GM12878 (cell line): ENCODE data around the gene VEZF1. TPM values are rescaled to one million over a fixed set of nuclear protein-coding genes. Genes with fewer than 3 reads are reported as not detected.

ENCODE experiments used
- ATAC-seq: fragments of 200-7000 bp; cut with Tn5 transposase; 3 replicates; pipeline ENCODE4 v1.9.1; 2020; ENCODE audit warnings: mild to moderate bottlenecking, moderate library complexity
- BruUV-seq: library from RNA; stranded (reverse); fragments of 400-500 nt; replicated peaks from 2 replicates; lab custom pipeline; 2021; lab: Mats Ljungman, UMichigan
- CTCF ChIA-PET: fragments of 300-600 bp; sonication (Branson Sonifier 250); formaldehyde crosslinking; extraction: SDS; loops from one replicate; lab custom pipeline; 2021; ENCODE audit warnings: inconsistent platforms; lab: Yijun Ruan, JAX
- POLR2A ChIA-PET: fragments of 350-600 bp; formaldehyde crosslinking; extraction: SDS; loops from one replicate; lab custom pipeline; 2021; ENCODE audit warnings: inconsistent platforms; lab: Charles Lee
- RAD21 ChIA-PET: fragments of 300-600 bp; sonication (Branson Sonifier 250); formaldehyde crosslinking; loops from one replicate; lab custom pipeline; 2023; ENCODE audit warnings: antibody characterized with exemption; ENCODE audit not compliant: unreplicated experiment; lab: Charles Lee
- SMC1A ChIA-PET: fragments of 300-600 bp; sonication (Branson Sonifier 250); formaldehyde crosslinking; loops from one replicate; lab custom pipeline; 2023; ENCODE audit not compliant: unreplicated experiment, uncharacterized antibody; lab: Charles Lee
- DNase-seq: peaks from one replicate; pipeline ENCODE4 v3.0.0-alpha.2; 2011; ENCODE audit warnings: low read depth, low spot score
- FAIRE-seq: peaks from 3 replicates; lab custom pipeline; 2011; peaks lifted over from hg19 to GRCh38; lab: Jason Lieb, UNC
- H2AFZ ChIP-seq: 2 replicates; pipeline ENCODE4 v1.6.0; 2011; ENCODE audit warnings: low read depth, low read length, control low read depth; ENCODE audit not compliant: control insufficient read depth
- H3K27ac ChIP-seq: 2 replicates; pipeline ENCODE4 v1.5.1; 2011; ENCODE audit warnings: control low read depth; ENCODE audit not compliant: control insufficient read depth, insufficient read depth
- H3K27me3 ChIP-seq, 2 experiments: replicated peaks in 1 of 2; 2 replicates each; pipeline versions ENCODE4 v1.6.0 to v1.6.1; 2011; ENCODE audit warnings: low read length in 1 of 2; ENCODE audit not compliant: control insufficient read depth in 2 of 2, insufficient read depth in 2 of 2
- H3K36me3 ChIP-seq, 2 experiments: 2 replicates each; pipeline ENCODE4 v1.5.1; 2011; ENCODE audit warnings: low read length in 1 of 2; ENCODE audit not compliant: control insufficient read depth in 2 of 2, insufficient read depth in 2 of 2
- H3K4me1 ChIP-seq: 2 replicates; pipeline ENCODE4 v1.6.1; 2011; ENCODE audit warnings: mild to moderate bottlenecking, low read length, moderate library complexity, mixed read lengths; ENCODE audit not compliant: control insufficient read depth, insufficient read depth
- H3K4me2 ChIP-seq: 2 replicates; pipeline ENCODE4 v1.6.0; 2011; ENCODE audit warnings: control low read depth; ENCODE audit not compliant: control insufficient read depth, insufficient read depth
- H3K4me3 ChIP-seq: fragments of 200-600 bp; sonication (generic); 2 replicates; pipeline ENCODE4 v1.5.1; 2016
- H3K79me2 ChIP-seq: 2 replicates; pipeline ENCODE4 v1.6.0; 2011; ENCODE audit warnings: low read length; ENCODE audit not compliant: control insufficient read depth, insufficient read depth
- H3K9ac ChIP-seq: 2 replicates; pipeline ENCODE4 v1.8.0; 2011; ENCODE audit warnings: low read length, control low read depth, mixed read lengths; ENCODE audit not compliant: control insufficient read depth, insufficient read depth
- H3K9me3 ChIP-seq: replicated peaks from 3 replicates; pipeline ENCODE4 v1.5.1; 2011; ENCODE audit warnings: mild to moderate bottlenecking, low read length; ENCODE audit not compliant: control insufficient read depth, insufficient read depth
- H4K20me1 ChIP-seq: 2 replicates; pipeline ENCODE4 v1.6.0; 2011; ENCODE audit not compliant: control insufficient read depth, insufficient read depth
- CREM ChIP-seq: IDR thresholded peaks from 2 replicates; pipeline ENCODE4 v1.6.1; 2014; ENCODE audit warnings: antibody characterized with exemption, low read depth
- ELK1 ChIP-seq: IDR thresholded peaks from 2 replicates; pipeline ENCODE4 v1.6.1; 2012; ENCODE audit warnings: low read depth, low read length, improper control_type of control experiment
- FOS ChIP-seq: IDR thresholded peaks from 3 replicates; pipeline ENCODE4 v1.6.1; 2011; ENCODE audit warnings: borderline replicate concordance; ENCODE audit not compliant: insufficient read length; ENCODE audit errors: extremely low read depth
- HDAC2 ChIP-seq: fragments of 200-600 bp; sonication (generic); IDR thresholded peaks from 2 replicates; pipeline ENCODE4 v1.6.1; 2017
- KAT2A ChIP-seq: conservative IDR thresholded peaks from 2 replicates; pipeline ENCODE4 v1.6.1; 2011; ENCODE audit warnings: low read depth, low read length; ENCODE audit not compliant: control insufficient read depth
- NFIC ChIP-seq: IDR thresholded peaks from 2 replicates; pipeline ENCODE4 v1.6.1; 2012; ENCODE audit warnings: low read depth, mild to moderate bottlenecking, inconsistent platforms, low read length, moderate library complexity
- POLR2A ChIP-seq: IDR thresholded peaks from 2 replicates; pipeline ENCODE4 v1.6.1; 2011; ENCODE audit warnings: low read depth, mild to moderate bottlenecking, low read length
- PRDM15 ChIP-seq: fragments of 450-650 bp; formaldehyde crosslinking; IDR thresholded peaks from 2 replicates; pipeline ENCODE4 v1.4.0; 2020; ENCODE audit warnings: mild to moderate bottlenecking, moderate library complexity
- REST ChIP-seq: IDR thresholded peaks from 2 replicates; pipeline ENCODE4 v1.6.1; 2012; ENCODE audit warnings: mild to moderate bottlenecking, low read depth, low read length
- WGBS: methylation state at CpG from one replicate; pipeline ENCODE4 v1.1.6; 2016; ENCODE audit warnings: low lambda C conversion rate; ENCODE audit not compliant: insufficient replicate concordance, insufficient coverage; ENCODE audit errors: missing lambda C conversion rate; 5-methylcytosine and 5-hydroxymethylcytosine counted together
- in situ Hi-C: fragments of 300-500 bp; cut with MboI; formaldehyde crosslinking; loops from 9 replicates; pipeline ENCODE4 v1.14.3; 2018; ENCODE audit warnings: mixed read lengths
- intact Hi-C: fragments of 100-400 bp; cut with micrococcal nuclease; formaldehyde crosslinking; loops from one replicate; pipeline ENCODE4 v1.14.2; 2022; ENCODE audit not compliant: unreplicated experiment
- polyA plus RNA-seq, 11 experiments: library from polyadenylated mRNA; depleted of rRNA in 4 of 11; unstranded in 6 of 11; stranded (reverse) in 5 of 11; fragments of >200 nt; fragmentation: Nextera tagmentation in 4 of 11; fragmentation: Illumina TruSeq in 1 of 11; extraction: Ambion mirVana in 4 of 11; extraction: Trizol in 1 of 11; gene quantifications; 1 replicate in 1 of 11; 2 replicates in 10 of 11; pipeline versions ENCODE4 v1.2.1 to v1.2.3, GENCODE V29; 2011 to 2016; ENCODE audit warnings: inconsistent platforms in 2 of 11, missing spikeins in 2 of 11, low read depth in 1 of 11
- total RNA-seq, 4 experiments: library from RNA; depleted of rRNA in 3 of 4; stranded (reverse); fragments of >200 nt in 3 of 4; fragmentation: Illumina TruSeq in 1 of 4; extraction: Trizol in 1 of 4; gene quantifications; 2 replicates each; pipeline versions ENCODE4 v1.2.1 to v1.2.3, GENCODE V29; 2013 to 2021
- TF ChIP-seq, protein P1 (sequence below): fragments of 450-650 bp; IDR thresholded peaks from 2 replicates; pipeline ENCODE4 v1.6.1; 2016; ENCODE audit warnings: mild to moderate bottlenecking
- TF ChIP-seq, protein P2 (sequence below): fragments of 450-650 bp; IDR thresholded peaks from 2 replicates; pipeline ENCODE4 v1.6.1; 2017; ENCODE audit warnings: low read depth, mild to moderate bottlenecking, moderate library complexity

The VEZF1 gene
- total and polyA plus RNA-seq, 10 of the 15 experiments (the other 5 are each of a cell fraction or from before 2014, with no cell fraction given), result 9.5 to 28.2 (median 20.3) TPM

GRCh38 chr17:58005031-58005727 lies 17.1 kb upstream of the VEZF1 start:
- DNase-seq (no peak), FAIRE-seq (peak; percentile 72), ATAC-seq (no peak)
- Histone ChIP-seq H2AFZ (no peak overlapping the region), H4K20me1 (peaks cover 2% of the 10 kb centered on the region; the same call in 1 of the 2 replicates), H3K9ac (peak overlapping the region; percentile 95), H3K36me3 (peaks cover 1 to 30% of the 10 kb centered on the region in 2 experiments; a peak in 3 of 4 replicates), H3K9me3 (no peaks in the 10 kb centered on the region), H3K79me2 (peaks cover 61% of the 10 kb centered on the region), H3K4me2 (peak overlapping the region; percentile 75), H3K4me1 (peaks cover 8% of the 10 kb centered on the region; the same call in 1 of the 2 replicates), H3K27me3 (no peaks in the 10 kb centered on the region), H3K27ac (no peak overlapping the region), H3K4me3 (peak overlapping the region; percentile 98)
- ChIA-PET CTCF (interaction anchor here (1.9 to 19.6 kb wide), 2 partner anchors 10 to 149 kb away, joined by 6 to 708 read pairs; partner anchors contain the start of gene MRPS23), POLR2A (interaction anchor here (2.6 to 2.9 kb wide), 3 partner anchors 15 to 155 kb away, joined by 10 to 21 read pairs (median 18); partner anchors contain the start of genes DYNLL2 and MRPS23), RAD21 (interaction anchor here (0.6 to 3.2 kb wide), 2 partner anchors 8 to 17 kb away, joined by 3 to 22 read pairs; no protein-coding TSS in a partner anchor), SMC1A (interaction anchor here (3.1 kb wide), 1 partner anchor 8 kb away, joined by 13 read pairs; no protein-coding TSS in a partner anchor)
- 6% methylated on average over 12 of the region's 12 CpGs for WGBS
- in situ Hi-C loops (no loop called here), intact Hi-C loops (no loop called here)
- no TSS peak for BruUV-seq
- TF ChIP-seq CREM (no peak), PRDM15 (CRISPR knock-in tag) (no peak), HDAC2 (no peak), POLR2A (peak; percentile 44; the same call in 1 of the 2 replicates), ELK1 (no peak), REST (no peak), KAT2A (no peak), FOS (no peak), NFIC (no peak)
- TF ChIP-seq, protein P1, sequence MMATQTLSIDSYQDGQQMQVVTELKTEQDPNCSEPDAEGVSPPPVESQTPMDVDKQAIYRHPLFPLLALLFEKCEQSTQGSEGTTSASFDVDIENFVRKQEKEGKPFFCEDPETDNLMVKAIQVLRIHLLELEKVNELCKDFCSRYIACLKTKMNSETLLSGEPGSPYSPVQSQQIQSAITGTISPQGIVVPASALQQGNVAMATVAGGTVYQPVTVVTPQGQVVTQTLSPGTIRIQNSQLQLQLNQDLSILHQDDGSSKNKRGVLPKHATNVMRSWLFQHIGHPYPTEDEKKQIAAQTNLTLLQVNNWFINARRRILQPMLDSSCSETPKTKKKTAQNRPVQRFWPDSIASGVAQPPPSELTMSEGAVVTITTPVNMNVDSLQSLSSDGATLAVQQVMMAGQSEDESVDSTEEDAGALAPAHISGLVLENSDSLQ, result no peak
- TF ChIP-seq, protein P2, sequence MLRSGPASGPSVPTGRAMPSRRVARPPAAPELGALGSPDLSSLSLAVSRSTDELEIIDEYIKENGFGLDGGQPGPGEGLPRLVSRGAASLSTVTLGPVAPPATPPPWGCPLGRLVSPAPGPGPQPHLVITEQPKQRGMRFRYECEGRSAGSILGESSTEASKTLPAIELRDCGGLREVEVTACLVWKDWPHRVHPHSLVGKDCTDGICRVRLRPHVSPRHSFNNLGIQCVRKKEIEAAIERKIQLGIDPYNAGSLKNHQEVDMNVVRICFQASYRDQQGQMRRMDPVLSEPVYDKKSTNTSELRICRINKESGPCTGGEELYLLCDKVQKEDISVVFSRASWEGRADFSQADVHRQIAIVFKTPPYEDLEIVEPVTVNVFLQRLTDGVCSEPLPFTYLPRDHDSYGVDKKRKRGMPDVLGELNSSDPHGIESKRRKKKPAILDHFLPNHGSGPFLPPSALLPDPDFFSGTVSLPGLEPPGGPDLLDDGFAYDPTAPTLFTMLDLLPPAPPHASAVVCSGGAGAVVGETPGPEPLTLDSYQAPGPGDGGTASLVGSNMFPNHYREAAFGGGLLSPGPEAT, result no peak
